ENCODE measurements around the gene TMEM151B.

- TF ChIP-seq CTCF (conservative IDR thresholded peaks at IDR 0.05; ENCODE audit: low read depth, low read length) (no peak), EZH2 (IDR thresholded peaks at IDR 0.05; ENCODE audit: borderline replicate concordance, low read depth, low read length, poor library complexity, severe bottlenecking) (no peak)
Measured at GRCh38 chr6:44278774-44279697, 8.8 kb downstream of the TMEM151B start.
